GM23338 (cell line): ENCODE data around the gene COL4A3. TPM values are rescaled to one million over a fixed set of nuclear protein-coding genes. Genes with fewer than 3 reads are reported as not detected.

Experiments
- ATAC-seq: fragments of 200-7000 bp; cut with Tn5 transposase; 3 replicates; pipeline ENCODE4 v1.9.1; 2020
- DNase-seq: peaks from one replicate; pipeline ENCODE4 v3.0.0-alpha.2; 2015; ENCODE audit warnings: low spot score
- H2AFZ ChIP-seq: fragments of 200-600 bp; sonication (generic); 2 replicates; pipeline ENCODE4 v1.8.0; 2016; ENCODE audit warnings: antibody characterized with exemption, mild to moderate bottlenecking, moderate library complexity
- H3F3A ChIP-seq: fragments of 200-600 bp; sonication (generic); replicated peaks from 2 replicates; pipeline ENCODE4 v1.8.0; 2017; ENCODE audit warnings: antibody characterized with exemption, mixed run types, low read depth
- H3K27ac ChIP-seq: fragments of 200-600 bp; sonication (generic); 2 replicates; pipeline ENCODE4 v1.6.1; 2016; ENCODE audit warnings: low read depth
- H3K27me3 ChIP-seq: fragments of 200-600 bp; sonication (generic); 2 replicates; pipeline ENCODE4 v1.8.0; 2016; ENCODE audit warnings: mild to moderate bottlenecking, mixed run types, moderate library complexity; ENCODE audit not compliant: insufficient read depth
- H3K36me3 ChIP-seq: fragments of 200-600 bp; sonication (generic); 2 replicates; pipeline ENCODE4 v1.8.0; 2016; ENCODE audit warnings: mild to moderate bottlenecking; ENCODE audit not compliant: insufficient read depth
- H3K4me1 ChIP-seq: fragments of 200-600 bp; sonication (generic); 2 replicates; pipeline ENCODE4 v1.8.0; 2016; ENCODE audit warnings: mild to moderate bottlenecking, moderate library complexity; ENCODE audit not compliant: insufficient read depth
- H3K4me2 ChIP-seq: fragments of 200-600 bp; sonication (generic); 2 replicates; pipeline ENCODE4 v1.7.1; 2017; ENCODE audit warnings: mixed run types
- H3K4me3 ChIP-seq: fragments of 200-600 bp; sonication (generic); 2 replicates; pipeline ENCODE4 v1.6.1; 2016; ENCODE audit warnings: mixed run types
- H3K79me2 ChIP-seq: fragments of 200-600 bp; sonication (generic); replicated peaks from 2 replicates; pipeline ENCODE4 v1.8.0; 2017; ENCODE audit warnings: mild to moderate bottlenecking; ENCODE audit not compliant: insufficient read depth
- H3K9me2 ChIP-seq: fragments of 200-600 bp; sonication (generic); 2 replicates; pipeline ENCODE4 v1.8.0; 2017; ENCODE audit not compliant: insufficient read depth
- H4K20me1 ChIP-seq: fragments of 200-600 bp; sonication (generic); replicated peaks from 2 replicates; pipeline ENCODE4 v1.8.0; 2017; ENCODE audit warnings: mild to moderate bottlenecking; ENCODE audit not compliant: insufficient read depth
- H3K27ac Mint-ChIP-seq: 2 replicates; pipeline ENCODE4 v1.8.0; 2020; ENCODE audit warnings: inconsistent platforms, mild to moderate bottlenecking, moderate library complexity, mixed read lengths
- H3K27me3 Mint-ChIP-seq: 3 replicates; pipeline ENCODE4 v1.8.0; 2022; ENCODE audit warnings: low read depth, mild to moderate bottlenecking, moderate library complexity, mixed read lengths, inconsistent platforms; ENCODE audit not compliant: insufficient read depth, poor library complexity
- H3K36me3 Mint-ChIP-seq: 3 replicates; pipeline ENCODE4 v1.8.0; 2021; ENCODE audit warnings: low read depth, mild to moderate bottlenecking, inconsistent platforms, moderate library complexity, mixed read lengths
- H3K4me1 Mint-ChIP-seq: 3 replicates; pipeline ENCODE4 v1.8.0; 2020; ENCODE audit warnings: mild to moderate bottlenecking, inconsistent platforms, mixed read lengths
- H3K4me3 Mint-ChIP-seq: 3 replicates; pipeline ENCODE4 v1.8.0; 2021; ENCODE audit warnings: moderate library complexity, mild to moderate bottlenecking, inconsistent platforms, mixed read lengths
- H3K9me3 Mint-ChIP-seq: 3 replicates; pipeline ENCODE4 v1.8.0; 2020; ENCODE audit warnings: moderate library complexity, mild to moderate bottlenecking, inconsistent platforms, mixed read lengths
- ETS1 ChIP-seq: IDR thresholded peaks from 2 replicates; pipeline ENCODE4 v1.6.1; 2016; ENCODE audit warnings: antibody characterized with exemption
- EZH2 ChIP-seq: fragments of 200-600 bp; sonication (generic); IDR thresholded peaks from one replicate; pipeline ENCODE4 v1.8.0; 2017; ENCODE audit warnings: antibody characterized with exemption, mild to moderate bottlenecking, low read depth; ENCODE audit not compliant: unreplicated experiment
- JUNB ChIP-seq: IDR thresholded peaks from one replicate; pipeline ENCODE4 v1.6.1; 2016; ENCODE audit warnings: antibody characterized with exemption; ENCODE audit not compliant: unreplicated experiment
- NANOG ChIP-seq: IDR thresholded peaks from 2 replicates; pipeline ENCODE4 v1.6.1; 2016; ENCODE audit warnings: antibody characterized with exemption, borderline replicate concordance
- POLR2AphosphoS5 ChIP-seq: IDR thresholded peaks from 2 replicates; pipeline ENCODE4 v1.6.1; 2016; ENCODE audit warnings: antibody characterized with exemption, low read depth
- REST ChIP-seq: IDR thresholded peaks from one replicate; pipeline ENCODE4 v1.6.1; 2018; ENCODE audit warnings: antibody characterized with exemption; ENCODE audit not compliant: unreplicated experiment
- polyA plus RNA-seq: library from polyadenylated mRNA; unstranded; fragments of >200 nt; fragmentation: Nextera tagmentation; extraction: Ambion mirVana; gene quantifications from 2 replicates; pipeline ENCODE4 v1.2.1, GENCODE V29; 2016
- total RNA-seq: library from RNA; depleted of rRNA; stranded (reverse); fragments of >200 nt; shearing (Covaris generic); gene quantifications from 2 replicates; pipeline ENCODE4 v1.2.3, GENCODE V29; 2014

The COL4A3 gene
- total and polyA plus RNA-seq, 2 experiments from 2014 or later, result 1.1 to 3.5 TPM

GRCh38 chr2:227256605-227257004 lies 92.2 kb downstream of the COL4A3 start (continued):
- TF ChIP-seq REST (no peak), EZH2 (no peak), ETS1 (no peak)

- Histone ChIP-seq H3F3A (no peaks in the 10 kb centered on the region), H3K27ac (no peak overlapping the region), H3K27me3 (no peaks in the 10 kb centered on the region), H3K9me2 (no peaks in the 10 kb centered on the region), H3K4me1 (no peaks in the 10 kb centered on the region), H3K4me3 (no peak overlapping the region), H4K20me1 (no peaks in the 10 kb centered on the region), H2AFZ (no peak overlapping the region), H3K36me3 (no peaks in the 10 kb centered on the region), H3K79me2 (no peaks in the 10 kb centered on the region), H3K4me2 (no peak overlapping the region)
- Mint-ChIP-seq H3K9me3 (no peaks in the 10 kb centered on the region), H3K27me3 (no peaks in the 10 kb centered on the region), H3K4me3 (no peak overlapping the region), H3K27ac (no peak overlapping the region), H3K36me3 (no peaks in the 10 kb centered on the region), H3K4me1 (no peaks in the 10 kb centered on the region)
- ATAC-seq (no peak), DNase-seq (no peak)
- no peak for TF ChIP-seq POLR2AphosphoS5
- no peak for TF ChIP-seq REST
- TF ChIP-seq JUNB, result no peak
- no peak for TF ChIP-seq EZH2
- TF ChIP-seq NANOG, result no peak
Observed at GRCh38 chr2:227257820-227258219, 93.4 kb downstream of the COL4A3 start.
